HepG2 (cell line): Measurements from ENCODE around the gene PCYOX1L. TPM values are rescaled to one million over a fixed set of nuclear protein-coding genes. Genes with fewer than 3 reads are reported as not detected.

Experiments
- ATF1 ChIP-seq: IDR thresholded peaks from 2 replicates; pipeline ENCODE4 v1.6.1; 2016; ENCODE audit warnings: mild to moderate bottlenecking, control low read depth
- BORCS8-MEF2B ChIP-seq: sonication (generic); formaldehyde crosslinking; IDR thresholded peaks from 2 replicates; pipeline ENCODE4 v1.8.0; 2022; ENCODE audit warnings: mild to moderate bottlenecking, missing genetic modification reagents
- KDM5A ChIP-seq: fragments of 200-600 bp; sonication (generic); IDR thresholded peaks from 2 replicates; pipeline ENCODE4 v1.7.0; 2018; ENCODE audit warnings: antibody characterized with exemption, mild to moderate bottlenecking, low read length, borderline replicate concordance
- MED1 ChIP-seq: sonication (generic); formaldehyde crosslinking; IDR thresholded peaks from 2 replicates; pipeline ENCODE4 v1.4.0; 2020; ENCODE audit warnings: missing genetic modification reagents
- MLLT10 ChIP-seq: sonication (generic); formaldehyde crosslinking; IDR thresholded peaks from 2 replicates; pipeline ENCODE4 v1.4.0; 2020; ENCODE audit warnings: missing genetic modification reagents
- NR2F2 ChIP-seq: IDR thresholded peaks from 2 replicates; pipeline ENCODE4 v1.6.1; 2012; ENCODE audit warnings: low read depth, inconsistent platforms, borderline replicate concordance
- PITX1 ChIP-seq: sonication (generic); formaldehyde crosslinking; IDR thresholded peaks from 2 replicates; pipeline ENCODE4 v1.5.1; 2020; ENCODE audit warnings: mild to moderate bottlenecking, missing genetic modification reagents
- POLR2A ChIP-seq, 2 experiments: IDR thresholded peaks; 2 replicates each; pipeline ENCODE4 v1.6.1; 2011; ENCODE audit warnings: low read depth in 2 of 2, low read length in 2 of 2, mild to moderate bottlenecking in 1 of 2, moderate library complexity in 1 of 2; ENCODE audit not compliant: insufficient read depth in 1 of 2
- REPIN1 ChIP-seq: sonication (generic); formaldehyde crosslinking; IDR thresholded peaks from 2 replicates; pipeline ENCODE4 v1.8.0; 2022; ENCODE audit warnings: missing genetic modification reagents, low read depth, mild to moderate bottlenecking, borderline replicate concordance
- RFX5 ChIP-seq: IDR thresholded peaks from 2 replicates; pipeline ENCODE4 v1.6.1; 2011; ENCODE audit warnings: low read depth, low read length, improper control_type of control experiment
- TBX3 ChIP-seq: fragments of 450-650 bp; IDR thresholded peaks from 2 replicates; pipeline ENCODE4 v1.6.1; 2017; ENCODE audit warnings: antibody characterized with exemption, mild to moderate bottlenecking, inconsistent platforms, borderline replicate concordance
- ZBTB20 ChIP-seq: sonication (generic); formaldehyde crosslinking; IDR thresholded peaks from 2 replicates; pipeline ENCODE4 v1.8.1; 2023; ENCODE audit warnings: missing genetic modification reagents, low read depth, mild to moderate bottlenecking, borderline replicate concordance
- ZNF234 ChIP-seq: sonication (generic); formaldehyde crosslinking; conservative IDR thresholded peaks from 2 replicates; pipeline ENCODE4 v1.5.1; 2020; ENCODE audit warnings: mild to moderate bottlenecking, missing genetic modification reagents
- ZNF790 ChIP-seq: sonication (generic); formaldehyde crosslinking; IDR thresholded peaks from 2 replicates; pipeline ENCODE4 v1.8.0; 2022; ENCODE audit warnings: missing genetic modification reagents, mild to moderate bottlenecking, borderline replicate concordance
- ZSCAN31 ChIP-seq: sonication (generic); formaldehyde crosslinking; IDR thresholded peaks from 2 replicates; pipeline ENCODE4 v1.5.0; 2020; ENCODE audit warnings: low read depth, mild to moderate bottlenecking, missing genetic modification reagents
- polyA plus RNA-seq, 8 experiments: library from polyadenylated mRNA; depleted of rRNA in 3 of 8; stranded (reverse) in 7 of 8; unstranded in 1 of 8; fragments of >200 nt; fragmentation: Illumina TruSeq in 4 of 8; extraction: Trizol in 4 of 8; gene quantifications; 2 replicates each; pipeline versions ENCODE4 v1.2.1 to v1.2.3, GENCODE V29; 2011 to 2016; ENCODE audit warnings: low read depth in 4 of 8, missing spikeins in 1 of 8, mixed read lengths in 1 of 8; ENCODE audit not compliant: insufficient read depth in 1 of 8
- total RNA-seq, 5 experiments: library from RNA; depleted of rRNA; stranded (reverse); fragments of >200 nt; fragmentation: Illumina TruSeq; extraction: Trizol; gene quantifications; 2 replicates each; pipeline ENCODE4 v1.2.3, GENCODE V29; 2016; ENCODE audit warnings: low read depth in 1 of 5
- TF ChIP-seq, protein P1 (sequence below): sonication (generic); formaldehyde crosslinking; IDR thresholded peaks from 2 replicates; pipeline ENCODE4 v1.5.0; 2020; ENCODE audit warnings: mild to moderate bottlenecking, low read depth, missing genetic modification reagents, borderline replicate concordance
- TF ChIP-seq, protein P2 (sequence below): sonication (generic); formaldehyde crosslinking; IDR thresholded peaks from 2 replicates; pipeline ENCODE4 v1.4.0; 2020; ENCODE audit warnings: missing genetic modification reagents
- TF ChIP-seq, protein P3 (sequence below): fragments of 450-650 bp; IDR thresholded peaks from 2 replicates; pipeline ENCODE4 v1.6.1; 2017; ENCODE audit warnings: mild to moderate bottlenecking
- TF ChIP-seq, protein P4 (sequence below): sonication (generic); formaldehyde crosslinking; IDR thresholded peaks from 2 replicates; pipeline ENCODE4 v1.9.0; 2021; ENCODE audit warnings: missing genetic modification reagents, borderline replicate concordance
- TF ChIP-seq, protein P5 (sequence below): sonication (generic); formaldehyde crosslinking; IDR thresholded peaks from 2 replicates; pipeline ENCODE4 v1.4.0; 2020; ENCODE audit warnings: mild to moderate bottlenecking, missing genetic modification reagents
- TF ChIP-seq, protein P6 (sequence below): sonication (generic); formaldehyde crosslinking; IDR thresholded peaks from 2 replicates; pipeline ENCODE4 v1.8.1; 2023; ENCODE audit warnings: mild to moderate bottlenecking, moderate library complexity, missing genetic modification reagents

Gene PCYOX1L
- total and polyA plus RNA-seq, 2 of the 13 experiments (the other 11 are each of a cell fraction or from before 2014, with no cell fraction given): 1.00 to 3.7 TPM

DNA sequence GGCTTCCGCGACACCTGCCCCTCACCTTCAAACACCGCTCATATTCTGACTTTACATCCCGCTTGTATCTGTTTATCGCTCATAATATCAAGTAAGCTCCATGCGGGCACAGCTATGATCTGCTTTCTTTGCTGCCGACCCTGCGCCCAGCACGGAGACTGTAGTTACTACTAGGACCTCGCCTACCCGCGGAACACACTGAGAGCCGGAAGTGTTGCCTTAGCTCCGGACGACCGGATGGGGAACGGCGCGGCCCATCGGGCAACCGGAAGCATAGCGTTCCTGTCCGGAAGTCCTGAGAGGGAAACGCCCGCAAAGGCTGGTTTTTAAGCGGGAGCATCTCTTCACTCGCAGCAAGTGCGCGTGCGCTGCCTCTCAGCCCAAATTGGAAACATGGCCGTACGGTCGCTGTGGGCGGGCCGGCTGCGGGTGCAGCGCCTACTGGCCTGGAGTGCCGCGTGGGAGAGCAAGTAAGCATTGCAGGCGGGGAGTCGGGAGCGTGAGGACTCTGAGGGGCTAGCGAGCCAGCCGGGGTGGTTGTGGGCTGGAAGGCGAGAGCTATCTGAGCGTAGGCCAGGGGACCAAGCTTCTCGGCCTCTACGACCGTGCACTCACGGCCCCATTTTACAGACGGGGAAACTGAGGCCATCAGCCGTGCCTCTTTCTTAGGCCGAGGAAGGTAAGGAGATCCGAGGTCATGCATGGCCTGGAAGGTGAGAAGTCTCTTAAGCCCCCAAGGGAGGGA is 12.5 kb upstream of the PCYOX1L start, which contains the start of gene GRPEL2 (continued):
- peak; percentile 96 for TF ChIP-seq ZBTB20 (CRISPR knock-in tag)
- no peak for TF ChIP-seq ZNF234 (CRISPR knock-in tag)
- TF ChIP-seq, protein P1, sequence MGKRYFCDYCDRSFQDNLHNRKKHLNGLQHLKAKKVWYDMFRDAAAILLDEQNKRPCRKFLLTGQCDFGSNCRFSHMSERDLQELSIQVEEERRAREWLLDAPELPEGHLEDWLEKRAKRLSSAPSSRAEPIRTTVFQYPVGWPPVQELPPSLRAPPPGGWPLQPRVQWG (CRISPR knock-in tag): no peak
- peak; percentile 93 for TF ChIP-seq REPIN1 (CRISPR knock-in tag)
- TF ChIP-seq ZNF790 (CRISPR knock-in tag): peak; percentile 79; the same call in 1 of the 2 replicates
- TF ChIP-seq, protein P2, sequence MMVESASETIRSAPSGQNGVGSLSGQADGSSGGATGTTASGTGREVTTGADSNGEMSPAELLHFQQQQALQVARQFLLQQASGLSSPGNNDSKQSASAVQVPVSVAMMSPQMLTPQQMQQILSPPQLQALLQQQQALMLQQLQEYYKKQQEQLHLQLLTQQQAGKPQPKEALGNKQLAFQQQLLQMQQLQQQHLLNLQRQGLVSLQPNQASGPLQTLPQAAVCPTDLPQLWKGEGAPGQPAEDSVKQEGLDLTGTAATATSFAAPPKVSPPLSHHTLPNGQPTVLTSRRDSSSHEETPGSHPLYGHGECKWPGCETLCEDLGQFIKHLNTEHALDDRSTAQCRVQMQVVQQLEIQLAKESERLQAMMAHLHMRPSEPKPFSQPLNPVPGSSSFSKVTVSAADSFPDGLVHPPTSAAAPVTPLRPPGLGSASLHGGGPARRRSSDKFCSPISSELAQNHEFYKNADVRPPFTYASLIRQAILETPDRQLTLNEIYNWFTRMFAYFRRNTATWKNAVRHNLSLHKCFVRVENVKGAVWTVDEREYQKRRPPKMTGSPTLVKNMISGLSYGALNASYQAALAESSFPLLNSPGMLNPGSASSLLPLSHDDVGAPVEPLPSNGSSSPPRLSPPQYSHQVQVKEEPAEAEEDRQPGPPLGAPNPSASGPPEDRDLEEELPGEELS (CRISPR knock-in tag): peak; percentile 51
- TF ChIP-seq ATF1 (CRISPR knock-in tag): no peak; the same call in 1 of the 2 replicates
- TF ChIP-seq BORCS8-MEF2B (CRISPR knock-in tag): peak; percentile 83
- TF ChIP-seq MLLT10 (CRISPR knock-in tag): no peak
- TF ChIP-seq KDM5A: peak; percentile 86; the same call in 1 of the 2 replicates
- peak; percentile 54; the same call in 1 of the 2 replicates for TF ChIP-seq RFX5
- TF ChIP-seq, protein P3, sequence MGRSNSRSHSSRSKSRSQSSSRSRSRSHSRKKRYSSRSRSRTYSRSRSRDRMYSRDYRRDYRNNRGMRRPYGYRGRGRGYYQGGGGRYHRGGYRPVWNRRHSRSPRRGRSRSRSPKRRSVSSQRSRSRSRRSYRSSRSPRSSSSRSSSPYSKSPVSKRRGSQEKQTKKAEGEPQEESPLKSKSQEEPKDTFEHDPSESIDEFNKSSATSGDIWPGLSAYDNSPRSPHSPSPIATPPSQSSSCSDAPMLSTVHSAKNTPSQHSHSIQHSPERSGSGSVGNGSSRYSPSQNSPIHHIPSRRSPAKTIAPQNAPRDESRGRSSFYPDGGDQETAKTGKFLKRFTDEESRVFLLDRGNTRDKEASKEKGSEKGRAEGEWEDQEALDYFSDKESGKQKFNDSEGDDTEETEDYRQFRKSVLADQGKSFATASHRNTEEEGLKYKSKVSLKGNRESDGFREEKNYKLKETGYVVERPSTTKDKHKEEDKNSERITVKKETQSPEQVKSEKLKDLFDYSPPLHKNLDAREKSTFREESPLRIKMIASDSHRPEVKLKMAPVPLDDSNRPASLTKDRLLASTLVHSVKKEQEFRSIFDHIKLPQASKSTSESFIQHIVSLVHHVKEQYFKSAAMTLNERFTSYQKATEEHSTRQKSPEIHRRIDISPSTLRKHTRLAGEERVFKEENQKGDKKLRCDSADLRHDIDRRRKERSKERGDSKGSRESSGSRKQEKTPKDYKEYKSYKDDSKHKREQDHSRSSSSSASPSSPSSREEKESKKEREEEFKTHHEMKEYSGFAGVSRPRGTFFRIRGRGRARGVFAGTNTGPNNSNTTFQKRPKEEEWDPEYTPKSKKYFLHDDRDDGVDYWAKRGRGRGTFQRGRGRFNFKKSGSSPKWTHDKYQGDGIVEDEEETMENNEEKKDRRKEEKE: no peak
- peak; percentile 85 for TF ChIP-seq MED1
- TF ChIP-seq, protein P4, sequence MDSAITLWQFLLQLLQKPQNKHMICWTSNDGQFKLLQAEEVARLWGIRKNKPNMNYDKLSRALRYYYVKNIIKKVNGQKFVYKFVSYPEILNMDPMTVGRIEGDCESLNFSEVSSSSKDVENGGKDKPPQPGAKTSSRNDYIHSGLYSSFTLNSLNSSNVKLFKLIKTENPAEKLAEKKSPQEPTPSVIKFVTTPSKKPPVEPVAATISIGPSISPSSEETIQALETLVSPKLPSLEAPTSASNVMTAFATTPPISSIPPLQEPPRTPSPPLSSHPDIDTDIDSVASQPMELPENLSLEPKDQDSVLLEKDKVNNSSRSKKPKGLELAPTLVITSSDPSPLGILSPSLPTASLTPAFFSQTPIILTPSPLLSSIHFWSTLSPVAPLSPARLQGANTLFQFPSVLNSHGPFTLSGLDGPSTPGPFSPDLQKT (CRISPR knock-in tag): peak; percentile 88; the same call in 1 of the 2 replicates
- no peak for TF ChIP-seq TBX3
- TF ChIP-seq ZSCAN31 (CRISPR knock-in tag): peak; percentile 55
- TF ChIP-seq PITX1 (CRISPR knock-in tag): peak; percentile 58
- TF ChIP-seq, protein P5, sequence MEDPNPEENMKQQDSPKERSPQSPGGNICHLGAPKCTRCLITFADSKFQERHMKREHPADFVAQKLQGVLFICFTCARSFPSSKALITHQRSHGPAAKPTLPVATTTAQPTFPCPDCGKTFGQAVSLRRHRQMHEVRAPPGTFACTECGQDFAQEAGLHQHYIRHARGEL (CRISPR knock-in tag): no peak
- TF ChIP-seq NR2F2: no peak; the same call in 1 of the 2 replicates
- TF ChIP-seq POLR2A (IDR thresholded peaks at IDR 0.05; ENCODE audit: insufficient read depth in 1 of 2, low read depth in 2 of 2, low read length in 2 of 2): peak; percentile 78 to 90; a peak in 3 of 4 replicates
- TF ChIP-seq, protein P6, sequence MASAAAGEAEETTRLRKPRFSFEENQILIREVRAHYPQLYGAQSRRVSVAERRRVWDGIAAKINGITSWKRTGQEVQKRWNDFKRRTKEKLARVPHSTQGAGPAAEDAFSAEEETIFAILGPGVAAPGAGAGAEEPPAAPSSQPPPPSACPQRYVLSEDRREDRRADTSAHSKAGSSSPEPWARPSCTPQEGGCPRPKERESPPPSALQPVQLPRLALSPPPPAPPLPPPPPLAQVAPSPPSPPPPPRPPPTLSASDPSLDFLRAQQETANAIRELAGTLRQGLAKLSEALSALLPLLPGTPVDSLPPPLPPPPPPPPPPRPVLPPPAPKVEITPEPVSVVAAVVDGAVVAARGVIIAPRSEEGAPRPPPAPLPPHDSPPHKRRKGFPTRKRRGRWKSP (CRISPR knock-in tag): peak; percentile 73
